ENCODE data around the gene NIF3L1.

DNA sequence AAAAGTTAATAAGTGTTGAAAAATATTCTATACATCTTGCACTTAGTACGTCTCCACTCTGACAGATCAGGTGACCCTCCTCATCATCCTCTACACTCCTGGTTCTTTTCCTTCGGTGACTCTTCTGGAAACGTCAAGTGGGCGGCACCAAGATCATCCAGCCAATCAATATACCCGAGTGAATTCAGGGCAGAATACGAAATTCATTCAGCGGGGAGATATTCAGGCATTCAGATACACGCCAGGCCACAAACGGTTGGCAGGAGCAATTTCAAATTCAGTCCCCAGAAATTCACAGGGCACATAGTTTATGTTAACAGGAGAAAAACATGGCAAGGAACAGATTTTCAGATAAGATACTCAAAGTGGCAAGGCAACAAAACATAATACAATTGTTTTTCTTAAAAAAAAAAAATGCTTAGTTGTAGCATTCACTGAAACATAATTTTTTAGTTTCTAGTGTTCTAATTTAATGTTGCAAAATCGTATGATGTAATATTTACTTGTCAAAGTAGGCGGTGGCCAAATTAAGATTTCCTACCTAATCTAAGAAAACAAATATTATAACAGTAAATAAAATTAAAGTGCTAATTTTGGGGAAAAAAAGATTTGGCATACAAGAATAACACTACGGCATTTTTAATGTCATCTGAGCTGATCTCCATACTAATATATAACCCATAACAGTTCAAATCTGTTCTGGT, 28.9 kb upstream of the NIF3L1 start:
- TF ChIP-seq EP300 (IDR thresholded peaks at IDR 0.05) (no peak), RAD21 (conservative IDR thresholded peaks at IDR 0.05 in 1 of 2, IDR thresholded peaks at IDR 0.05 in 1 of 2) (no peak), HOXB13 (CRISPR knock-in tag; IDR thresholded peaks at IDR 0.05; ENCODE audit: low read depth) (no peak), JUNB (IDR thresholded peaks at IDR 0.05) (no peak)
- TF ChIP-seq, protein P1, sequence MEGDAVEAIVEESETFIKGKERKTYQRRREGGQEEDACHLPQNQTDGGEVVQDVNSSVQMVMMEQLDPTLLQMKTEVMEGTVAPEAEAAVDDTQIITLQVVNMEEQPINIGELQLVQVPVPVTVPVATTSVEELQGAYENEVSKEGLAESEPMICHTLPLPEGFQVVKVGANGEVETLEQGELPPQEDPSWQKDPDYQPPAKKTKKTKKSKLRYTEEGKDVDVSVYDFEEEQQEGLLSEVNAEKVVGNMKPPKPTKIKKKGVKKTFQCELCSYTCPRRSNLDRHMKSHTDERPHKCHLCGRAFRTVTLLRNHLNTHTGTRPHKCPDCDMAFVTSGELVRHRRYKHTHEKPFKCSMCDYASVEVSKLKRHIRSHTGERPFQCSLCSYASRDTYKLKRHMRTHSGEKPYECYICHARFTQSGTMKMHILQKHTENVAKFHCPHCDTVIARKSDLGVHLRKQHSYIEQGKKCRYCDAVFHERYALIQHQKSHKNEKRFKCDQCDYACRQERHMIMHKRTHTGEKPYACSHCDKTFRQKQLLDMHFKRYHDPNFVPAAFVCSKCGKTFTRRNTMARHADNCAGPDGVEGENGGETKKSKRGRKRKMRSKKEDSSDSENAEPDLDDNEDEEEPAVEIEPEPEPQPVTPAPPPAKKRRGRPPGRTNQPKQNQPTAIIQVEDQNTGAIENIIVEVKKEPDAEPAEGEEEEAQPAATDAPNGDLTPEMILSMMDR (IDR thresholded peaks at IDR 0.05), result no peak

All from A549 (cell line).